ENCODE measurements around the gene CD69. TPM values are rescaled to one million over a fixed set of nuclear protein-coding genes. Genes with fewer than 3 reads are reported as not detected.

Gene CD69
- total and polyA plus RNA-seq, 4 donors, result 1.3 to 2.7 (median 1.7) TPM

DNA sequence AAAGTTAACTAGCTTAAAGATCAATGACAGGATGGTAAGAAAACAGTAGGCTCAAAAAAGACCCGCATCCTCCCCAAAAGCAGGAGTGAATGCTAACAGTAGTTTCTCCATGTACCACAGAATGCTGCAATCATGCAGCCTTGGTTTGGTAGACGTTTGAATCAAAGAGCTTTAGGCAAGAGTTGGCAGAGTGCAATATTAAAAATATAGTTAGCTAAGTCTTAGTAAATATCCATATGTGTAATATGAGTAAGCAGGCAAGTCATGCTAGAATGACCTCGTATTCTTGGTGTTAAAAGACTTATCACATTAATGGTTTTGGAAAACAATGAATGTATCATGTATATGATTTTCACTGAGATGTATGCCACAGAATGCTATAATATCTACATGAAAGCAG, 47.8 kb upstream of the CD69 start:
- Histone ChIP-seq H3K4me1 (ENCODE audit: control insufficient read depth in 4 of 4, insufficient read depth in 4 of 4, low read length in 3 of 4) (peaks cover 0 to 2% (median 0%) of the 10 kb centered on the region in 4 donors), H3K27ac (ENCODE audit: low read depth in 1 of 2, low read length in 2 of 2) (no peak overlapping the region), H3K36me3 (ENCODE audit: control insufficient read depth in 4 of 4, insufficient read depth in 3 of 4, low read depth in 1 of 4, low read length in 3 of 4) (no peaks in the 10 kb centered on the region), H3K4me3 (ENCODE audit: low read depth in 1 of 3, low read length in 3 of 3) (no peak overlapping the region), H3K9ac (ENCODE audit: low read depth in 1 of 2, low read length in 2 of 2) (no peak overlapping the region), H3K27me3 (ENCODE audit: control insufficient read depth in 4 of 4, insufficient read depth in 4 of 4, low read length in 3 of 4) (no peaks in the 10 kb centered on the region), H3K9me3 (ENCODE audit: control insufficient read depth in 4 of 4, low read length in 3 of 4) (no peaks in the 10 kb centered on the region)
- WGBS, result 70% methylated on average over 3 of the region's 3 CpGs
- no peak for TF ChIP-seq GABPA (IDR thresholded peaks at IDR 0.05 in 1 of 2, conservative IDR thresholded peaks at IDR 0.05 in 1 of 2)
- no peak for TF ChIP-seq NR2F2 (IDR thresholded peaks at IDR 0.05)
- TF ChIP-seq JUND (IDR thresholded peaks at IDR 0.05), result no peak
- TF ChIP-seq, protein P1, sequence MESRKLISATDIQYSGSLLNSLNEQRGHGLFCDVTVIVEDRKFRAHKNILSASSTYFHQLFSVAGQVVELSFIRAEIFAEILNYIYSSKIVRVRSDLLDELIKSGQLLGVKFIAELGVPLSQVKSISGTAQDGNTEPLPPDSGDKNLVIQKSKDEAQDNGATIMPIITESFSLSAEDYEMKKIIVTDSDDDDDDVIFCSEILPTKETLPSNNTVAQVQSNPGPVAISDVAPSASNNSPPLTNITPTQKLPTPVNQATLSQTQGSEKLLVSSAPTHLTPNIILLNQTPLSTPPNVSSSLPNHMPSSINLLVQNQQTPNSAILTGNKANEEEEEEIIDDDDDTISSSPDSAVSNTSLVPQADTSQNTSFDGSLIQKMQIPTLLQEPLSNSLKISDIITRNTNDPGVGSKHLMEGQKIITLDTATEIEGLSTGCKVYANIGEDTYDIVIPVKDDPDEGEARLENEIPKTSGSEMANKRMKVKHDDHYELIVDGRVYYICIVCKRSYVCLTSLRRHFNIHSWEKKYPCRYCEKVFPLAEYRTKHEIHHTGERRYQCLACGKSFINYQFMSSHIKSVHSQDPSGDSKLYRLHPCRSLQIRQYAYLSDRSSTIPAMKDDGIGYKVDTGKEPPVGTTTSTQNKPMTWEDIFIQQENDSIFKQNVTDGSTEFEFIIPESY (IDR thresholded peaks at IDR 0.05), result no peak
- no peak for TF ChIP-seq FOXA1 (IDR thresholded peaks at IDR 0.05)
- TF ChIP-seq, protein P2, sequence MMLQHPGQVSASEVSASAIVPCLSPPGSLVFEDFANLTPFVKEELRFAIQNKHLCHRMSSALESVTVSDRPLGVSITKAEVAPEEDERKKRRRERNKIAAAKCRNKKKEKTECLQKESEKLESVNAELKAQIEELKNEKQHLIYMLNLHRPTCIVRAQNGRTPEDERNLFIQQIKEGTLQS (IDR thresholded peaks at IDR 0.05), result no peak
- TF ChIP-seq TAF1 (conservative IDR thresholded peaks at IDR 0.05), result no peak
- no peak for TF ChIP-seq RAD21 (IDR thresholded peaks at IDR 0.05)
- no peak for DNase-seq (ENCODE audit: low spot score)

DNA sequence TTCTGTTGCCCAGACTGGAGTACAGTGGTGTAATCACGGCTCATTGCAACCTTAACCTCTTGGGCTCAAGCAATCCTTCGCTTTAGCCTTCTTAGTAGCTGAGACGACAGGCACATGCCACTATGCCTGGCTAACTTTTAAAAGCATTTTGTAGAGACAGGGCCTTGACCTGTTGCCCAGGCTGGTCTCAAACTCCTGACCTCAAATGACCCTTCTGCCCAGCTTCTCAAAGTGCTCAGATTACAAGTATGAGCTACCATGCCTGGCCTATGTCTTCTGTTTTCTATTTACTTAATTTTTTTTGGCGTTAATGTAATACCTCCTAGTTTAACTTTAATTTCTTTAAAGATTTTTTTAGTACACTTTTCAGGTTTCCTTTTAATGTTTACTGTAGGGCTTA, 46.0 kb upstream of the CD69 start:
- no peak for DNase-seq (ENCODE audit: low spot score)
- Histone ChIP-seq H3K4me1 (ENCODE audit: control insufficient read depth in 4 of 4, insufficient read depth in 4 of 4, low read length in 3 of 4) (no peaks in the 10 kb centered on the region), H3K27ac (ENCODE audit: low read depth in 1 of 2, low read length in 2 of 2) (no peak overlapping the region), H3K9ac (ENCODE audit: low read depth in 1 of 2, low read length in 2 of 2) (no peak overlapping the region), H3K27me3 (ENCODE audit: control insufficient read depth in 4 of 4, insufficient read depth in 4 of 4, low read length in 3 of 4) (no peaks in the 10 kb centered on the region), H3K4me3 (ENCODE audit: low read depth in 1 of 3, low read length in 3 of 3) (no peak overlapping the region), H3K9me3 (ENCODE audit: control insufficient read depth in 4 of 4, low read length in 3 of 4) (no peaks in the 10 kb centered on the region), H3K36me3 (ENCODE audit: control insufficient read depth in 4 of 4, insufficient read depth in 3 of 4, low read depth in 1 of 4, low read length in 3 of 4) (no peaks in the 10 kb centered on the region)
- TF ChIP-seq, protein P1 (IDR thresholded peaks at IDR 0.05), result no peak
- TF ChIP-seq YY1 (IDR thresholded peaks at IDR 0.05) (no peak), FOXA1 (IDR thresholded peaks at IDR 0.05) (no peak), TAF1 (conservative IDR thresholded peaks at IDR 0.05) (no peak), GABPA (IDR thresholded peaks at IDR 0.05 in 1 of 2, conservative IDR thresholded peaks at IDR 0.05 in 1 of 2) (no peak), HNF4G (IDR thresholded peaks at IDR 0.05) (no peak), EGR1 (IDR thresholded peaks at IDR 0.05; ENCODE audit: low read depth in 2 of 2) (no peak), RXRA (IDR thresholded peaks at IDR 0.05) (no peak)
- TF ChIP-seq, protein P2 (IDR thresholded peaks at IDR 0.05), result no peak
- TF ChIP-seq, protein P3, sequence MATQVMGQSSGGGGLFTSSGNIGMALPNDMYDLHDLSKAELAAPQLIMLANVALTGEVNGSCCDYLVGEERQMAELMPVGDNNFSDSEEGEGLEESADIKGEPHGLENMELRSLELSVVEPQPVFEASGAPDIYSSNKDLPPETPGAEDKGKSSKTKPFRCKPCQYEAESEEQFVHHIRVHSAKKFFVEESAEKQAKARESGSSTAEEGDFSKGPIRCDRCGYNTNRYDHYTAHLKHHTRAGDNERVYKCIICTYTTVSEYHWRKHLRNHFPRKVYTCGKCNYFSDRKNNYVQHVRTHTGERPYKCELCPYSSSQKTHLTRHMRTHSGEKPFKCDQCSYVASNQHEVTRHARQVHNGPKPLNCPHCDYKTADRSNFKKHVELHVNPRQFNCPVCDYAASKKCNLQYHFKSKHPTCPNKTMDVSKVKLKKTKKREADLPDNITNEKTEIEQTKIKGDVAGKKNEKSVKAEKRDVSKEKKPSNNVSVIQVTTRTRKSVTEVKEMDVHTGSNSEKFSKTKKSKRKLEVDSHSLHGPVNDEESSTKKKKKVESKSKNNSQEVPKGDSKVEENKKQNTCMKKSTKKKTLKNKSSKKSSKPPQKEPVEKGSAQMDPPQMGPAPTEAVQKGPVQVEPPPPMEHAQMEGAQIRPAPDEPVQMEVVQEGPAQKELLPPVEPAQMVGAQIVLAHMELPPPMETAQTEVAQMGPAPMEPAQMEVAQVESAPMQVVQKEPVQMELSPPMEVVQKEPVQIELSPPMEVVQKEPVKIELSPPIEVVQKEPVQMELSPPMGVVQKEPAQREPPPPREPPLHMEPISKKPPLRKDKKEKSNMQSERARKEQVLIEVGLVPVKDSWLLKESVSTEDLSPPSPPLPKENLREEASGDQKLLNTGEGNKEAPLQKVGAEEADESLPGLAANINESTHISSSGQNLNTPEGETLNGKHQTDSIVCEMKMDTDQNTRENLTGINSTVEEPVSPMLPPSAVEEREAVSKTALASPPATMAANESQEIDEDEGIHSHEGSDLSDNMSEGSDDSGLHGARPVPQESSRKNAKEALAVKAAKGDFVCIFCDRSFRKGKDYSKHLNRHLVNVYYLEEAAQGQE (IDR thresholded peaks at IDR 0.05), result no peak
- WGBS, result 77% methylated on average over 4 of the region's 4 CpGs
